HCEC 1CT (cell line): Measurements from ENCODE around the gene VRTN.

Source experiments
- DNase-seq: peaks from one replicate; pipeline ENCODE4 v3.0.0-alpha.2; 2017

The VRTN gene

GRCh38 chr14:74400031-74400685 lies 51.9 kb downstream of the VRTN start:
- DNase-seq, result peak; percentile 36

GRCh38 chr14:74400919-74401503 lies 52.7 kb downstream of the VRTN start:
- DNase-seq, result no peak

- DNase-seq, result no peak
Measured at GRCh38 chr14:74401504-74402241, 53.4 kb downstream of the VRTN start.

GRCh38 chr14:74402401-74403251 lies 54.4 kb downstream of the VRTN start:
- DNase-seq, result no peak

GRCh38 chr14:74403619-74404417 lies 55.5 kb downstream of the VRTN start:
- DNase-seq, result no peak

GRCh38 chr14:74404435-74404834 lies 56.2 kb downstream of the VRTN start:
- no peak for DNase-seq

- DNase-seq, result no peak
Measured at GRCh38 chr14:74405663-74406062, 57.4 kb downstream of the VRTN start.

- no peak for DNase-seq
Measured at GRCh38 chr14:74407021-74407800, 58.9 kb downstream of the VRTN start.

- DNase-seq, result no peak
Measured at GRCh38 chr14:74407801-74408154, 59.5 kb downstream of the VRTN start.

- no peak for DNase-seq
Measured at GRCh38 chr14:74408870-74409269, 60.6 kb downstream of the VRTN start.

- DNase-seq, result no peak
Measured at GRCh38 chr14:74409441-74409840, 61.2 kb downstream of the VRTN start.
